IPS DF 4.7 (cell line): Measurements from ENCODE around the gene MICU2.

ENCODE experiments used
- DNase-seq: peaks from one replicate; pipeline ENCODE4 v3.0.0-alpha.2; 2013; ENCODE audit warnings: low spot score; ENCODE audit errors: extremely low read depth

Gene MICU2

DNA sequence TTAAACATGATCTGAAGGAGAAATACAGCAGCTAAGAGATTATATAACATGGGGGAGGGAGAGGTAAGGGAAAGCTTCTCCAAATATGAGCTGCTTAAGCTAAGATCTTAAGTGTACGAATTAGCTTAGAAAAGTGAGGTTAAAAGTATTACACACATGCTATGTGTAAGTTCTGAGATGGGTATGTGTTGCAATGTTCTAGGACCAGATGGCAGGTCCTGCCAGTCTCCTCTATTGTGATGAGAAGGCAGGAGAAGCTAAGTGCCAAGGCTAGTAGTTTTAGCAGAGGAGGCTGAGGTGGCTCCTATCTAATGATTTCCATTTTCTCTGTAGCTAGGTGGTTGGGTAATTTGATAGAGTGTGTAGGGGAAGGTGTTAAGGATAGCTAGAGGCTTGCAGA lies 57.6 kb downstream of the MICU2 start:
- no peak for DNase-seq

DNA sequence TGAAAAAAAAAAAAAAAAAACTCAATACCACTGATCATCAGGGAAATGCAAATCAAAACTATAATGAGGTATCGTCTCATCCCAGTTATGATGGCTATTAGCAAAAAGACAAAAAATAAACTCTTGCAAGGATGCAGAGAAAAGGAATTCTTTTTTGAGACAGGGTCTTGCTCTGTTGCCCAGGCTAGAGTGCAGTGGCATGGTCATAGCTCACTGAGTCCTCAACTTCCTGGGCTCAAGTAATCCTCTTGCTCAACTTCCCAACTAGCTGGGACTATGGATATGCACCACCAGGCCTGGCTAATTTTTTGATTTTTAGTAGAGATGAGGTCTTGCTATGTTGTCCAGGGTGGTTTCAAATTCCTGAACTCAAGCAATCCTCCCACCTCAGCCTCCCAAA lies 59.5 kb downstream of the MICU2 start:
- no peak for DNase-seq

DNA sequence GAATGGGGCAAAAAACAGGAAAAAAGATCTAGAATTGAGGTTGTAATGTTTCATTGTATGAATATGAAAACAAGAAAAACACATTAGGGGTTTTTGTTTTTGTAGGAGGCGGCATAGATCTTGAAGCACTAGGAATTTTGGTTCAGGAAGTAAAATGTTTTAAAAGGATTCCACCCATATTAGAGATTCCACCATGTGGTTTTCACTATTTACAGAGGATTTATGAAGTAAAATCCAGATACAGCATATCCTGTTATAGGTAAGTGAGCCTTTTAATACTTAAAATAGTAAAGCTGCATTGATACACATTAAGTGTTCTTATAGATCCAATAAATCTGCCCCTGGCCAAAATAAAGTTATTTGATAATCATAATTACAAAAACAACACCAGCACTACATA lies 61.4 kb downstream of the MICU2 start:
- DNase-seq: no peak

DNA sequence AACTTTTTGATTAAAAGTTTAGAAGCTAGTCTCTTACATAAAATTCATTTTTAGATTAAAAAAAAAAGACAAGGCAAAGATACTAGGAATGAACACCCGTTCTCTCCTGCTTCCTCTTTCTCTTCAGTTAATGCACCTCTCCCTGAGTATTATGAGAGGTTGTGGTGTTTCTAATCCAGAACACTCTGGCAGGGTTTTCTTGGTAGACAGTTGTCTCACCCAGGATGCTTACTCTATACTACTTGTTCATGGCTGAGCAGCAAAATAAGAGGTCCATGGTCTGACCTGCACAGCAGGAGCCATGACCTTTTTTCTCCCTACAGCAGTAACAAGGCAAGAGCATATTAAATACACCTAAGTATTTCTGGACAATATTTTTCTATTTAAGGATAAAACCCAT lies 62.0 kb downstream of the MICU2 start:
- DNase-seq: no peak

DNA sequence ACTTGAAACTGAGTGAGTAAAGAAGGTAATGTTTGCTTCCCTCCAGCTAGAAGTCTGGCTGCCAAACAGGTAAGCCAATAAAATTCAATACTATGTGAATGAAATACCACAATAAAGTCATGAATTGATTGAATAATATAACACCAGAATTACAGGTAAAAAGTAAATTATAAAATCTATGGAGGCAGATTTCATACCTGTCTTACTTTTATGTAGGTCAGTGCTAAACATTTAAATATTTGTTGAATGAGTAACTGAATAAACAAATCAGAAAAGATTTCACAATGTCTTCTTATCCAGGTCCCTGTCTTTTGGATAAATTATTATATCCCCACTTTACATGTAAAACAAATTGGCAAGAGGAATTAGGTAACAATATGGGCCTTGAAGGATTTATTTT lies 62.7 kb downstream of the MICU2 start:
- no peak for DNase-seq

DNA sequence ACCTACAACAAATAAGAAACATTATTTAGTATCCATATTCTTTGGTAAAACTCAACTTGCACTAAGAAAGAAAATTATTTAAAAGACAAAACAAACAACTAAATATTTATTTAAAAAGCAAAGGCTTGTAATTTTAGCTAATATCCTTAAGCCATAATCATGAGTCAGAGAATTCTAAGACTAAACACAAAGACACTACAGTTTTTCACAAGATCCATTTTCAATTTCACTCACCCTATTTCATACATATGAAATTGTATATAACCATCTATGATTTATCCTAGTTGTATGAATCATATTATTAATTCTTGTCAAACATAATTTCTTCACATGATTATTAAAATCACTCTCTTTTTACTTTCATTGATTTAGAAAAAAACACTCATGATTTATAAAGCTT lies 64.3 kb downstream of the MICU2 start:
- no peak for DNase-seq

DNA sequence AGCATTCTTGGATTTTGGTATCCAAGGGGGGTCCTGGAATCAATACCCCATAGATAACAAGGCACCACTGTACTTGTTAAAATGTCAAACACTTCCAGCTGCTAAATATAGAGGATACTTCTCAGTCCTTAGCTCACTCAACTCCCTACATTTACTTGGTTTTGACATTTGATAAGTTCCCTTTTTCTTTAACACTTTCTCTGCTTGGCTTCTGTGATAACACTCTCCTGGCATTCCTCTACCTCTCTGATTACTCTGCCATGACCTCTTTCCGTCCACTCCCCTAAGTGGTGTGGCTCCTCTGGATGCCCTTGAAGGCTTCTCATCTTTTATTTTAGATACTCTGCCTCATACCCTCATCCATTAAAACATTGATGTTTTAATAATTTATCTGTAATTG lies 65.2 kb downstream of the MICU2 start:
- DNase-seq: no peak

DNA sequence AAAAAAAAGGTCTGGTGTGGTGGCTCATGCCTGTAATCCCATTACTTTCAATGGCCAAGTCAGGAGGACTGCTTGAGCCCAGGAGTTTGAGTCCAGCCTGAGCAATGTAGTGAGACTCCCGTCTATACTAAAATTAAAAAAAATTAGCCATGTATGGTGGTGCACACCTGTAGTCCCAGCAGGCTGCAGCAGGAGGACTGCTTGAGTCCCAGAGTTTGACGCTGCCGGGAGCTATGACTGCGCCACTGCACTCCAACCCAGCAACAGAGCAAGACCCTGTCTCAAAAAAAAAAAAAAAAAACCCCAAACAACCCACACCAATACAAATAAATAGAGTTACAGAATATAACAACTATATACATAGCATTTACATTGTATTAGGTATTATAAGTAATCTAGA lies 65.7 kb downstream of the MICU2 start:
- DNase-seq: no peak

DNA sequence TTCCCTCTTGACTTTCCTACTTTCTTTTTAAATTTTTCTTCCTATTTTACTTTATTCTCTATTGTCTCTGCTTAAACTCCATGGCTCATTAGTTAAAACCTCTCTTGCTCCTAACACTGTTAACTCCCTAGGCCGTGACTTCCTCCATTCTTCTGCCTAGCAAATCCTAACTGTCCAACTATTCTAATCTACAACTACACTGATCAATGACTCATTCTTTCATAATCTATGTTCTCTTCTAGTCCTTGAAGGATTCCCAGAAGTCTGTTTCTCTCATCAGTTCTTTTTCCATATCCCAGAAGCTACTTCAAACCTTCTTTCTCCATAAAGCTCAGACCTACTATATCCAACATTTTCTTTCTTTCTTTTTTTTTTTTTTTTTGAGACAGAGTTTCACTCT lies 66.9 kb downstream of the MICU2 start:
- DNase-seq: no peak

DNA sequence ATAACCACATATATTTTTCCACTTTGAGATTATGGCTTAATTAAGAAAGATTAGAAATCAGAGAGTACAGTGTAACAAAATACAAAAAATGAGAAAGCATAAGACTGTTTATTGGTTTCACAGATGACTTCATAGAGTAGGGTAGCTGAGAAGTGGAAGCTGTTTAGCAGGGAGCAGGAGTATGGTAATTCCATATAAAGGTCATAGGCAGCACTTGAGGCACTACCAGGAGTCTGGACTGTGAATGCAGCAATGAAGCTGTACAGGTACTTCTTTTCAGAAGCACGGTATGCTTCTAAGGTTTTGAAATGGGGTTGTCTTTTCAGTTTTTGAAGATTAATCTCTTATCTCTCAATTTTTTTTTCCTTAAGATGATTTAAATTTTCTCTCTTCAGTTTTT lies 69.2 kb downstream of the MICU2 start:
- no peak for DNase-seq

DNA sequence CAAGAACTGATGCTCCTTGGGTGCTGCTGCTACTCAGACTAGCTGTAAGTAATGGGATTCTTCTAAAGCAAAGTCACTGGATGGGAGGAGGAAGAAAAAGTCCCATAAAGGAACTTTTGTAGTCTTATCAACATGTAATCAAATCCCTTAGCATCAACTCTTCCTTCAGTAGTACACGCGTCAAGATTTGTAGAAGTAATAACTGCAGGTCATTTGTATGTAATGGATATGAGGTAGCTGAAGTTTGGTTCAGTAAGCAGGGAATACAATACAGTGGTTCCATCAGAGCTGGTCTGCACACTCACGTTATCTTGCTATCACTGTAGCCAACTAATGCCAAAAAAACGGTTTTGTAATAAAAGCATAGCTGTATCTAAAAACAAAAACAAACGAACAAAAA lies 72.5 kb downstream of the MICU2 start:
- no peak for DNase-seq

DNA sequence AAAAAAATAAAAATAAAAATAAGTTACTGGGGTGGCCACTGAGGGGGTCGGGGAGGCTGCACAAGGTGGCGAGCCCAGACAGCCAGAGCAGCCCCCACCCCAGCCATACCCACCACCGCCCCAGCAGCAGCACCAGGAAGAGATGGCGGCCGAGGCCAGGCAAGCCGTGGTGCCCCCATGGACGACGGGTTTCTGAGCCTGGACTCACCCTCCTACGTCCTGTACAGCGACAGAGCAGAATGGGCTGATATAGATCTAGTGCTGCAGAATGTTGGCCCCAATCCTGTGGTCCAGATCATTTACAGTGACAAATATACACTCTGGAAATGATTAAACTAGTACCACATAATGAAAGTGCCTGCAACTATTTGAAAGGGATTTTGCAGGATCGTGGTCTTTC lies 73.3 kb downstream of the MICU2 start:
- DNase-seq: no peak

DNA sequence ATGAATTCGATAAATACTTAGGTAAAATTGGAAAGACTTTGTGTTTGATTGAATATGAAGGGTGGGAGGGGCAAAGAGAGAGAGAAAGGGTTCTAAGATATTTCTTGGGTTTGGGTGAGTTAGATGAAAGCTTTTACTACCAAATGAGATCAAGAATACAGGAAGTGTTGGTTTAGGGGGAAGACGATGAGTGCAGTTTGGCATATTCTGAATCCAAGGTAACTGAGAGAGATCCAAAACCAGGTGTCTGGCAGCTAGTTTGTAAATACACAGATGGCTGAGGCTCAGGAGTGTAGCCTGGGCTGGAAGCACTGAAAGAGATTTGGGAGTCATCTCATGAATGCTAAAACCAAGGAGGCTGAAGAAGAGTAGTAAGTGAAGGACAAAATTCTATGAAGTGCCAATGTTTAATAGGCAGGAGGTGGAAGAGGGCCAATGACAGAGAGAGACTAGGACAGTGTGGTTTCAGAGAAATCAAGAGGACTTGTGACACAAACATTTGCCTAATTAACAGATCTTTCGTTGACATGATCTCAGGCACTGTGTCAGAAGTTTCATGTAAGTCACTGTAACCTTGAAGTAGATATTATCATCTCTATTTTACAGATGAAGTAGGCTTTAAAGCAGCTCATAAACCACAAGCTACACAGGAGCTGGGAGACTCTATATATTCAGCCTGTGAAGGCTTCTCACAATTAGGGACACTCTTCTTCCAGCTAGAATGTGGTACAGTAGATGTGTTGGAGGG lies 74.7 kb downstream of the MICU2 start:
- DNase-seq: no peak

DNA sequence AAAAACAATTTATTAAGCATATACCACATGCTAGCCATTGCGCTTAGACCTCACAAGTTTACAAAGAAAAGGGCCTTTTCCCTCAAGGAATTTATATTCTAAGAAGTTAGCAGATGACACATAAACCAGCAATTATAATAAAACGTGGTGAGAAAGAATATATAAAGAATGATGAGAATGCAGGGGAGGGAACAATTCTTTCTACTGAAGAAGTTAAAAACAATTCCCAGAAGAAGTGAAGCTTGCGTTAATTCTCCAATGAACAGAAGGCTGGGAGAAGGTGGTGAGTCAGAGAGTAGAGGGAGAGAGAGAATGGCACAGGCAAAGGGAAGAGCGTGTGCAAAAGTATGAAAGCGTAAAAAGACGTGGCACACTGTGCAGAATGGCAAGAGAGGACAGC lies 75.4 kb downstream of the MICU2 start:
- DNase-seq: no peak

DNA sequence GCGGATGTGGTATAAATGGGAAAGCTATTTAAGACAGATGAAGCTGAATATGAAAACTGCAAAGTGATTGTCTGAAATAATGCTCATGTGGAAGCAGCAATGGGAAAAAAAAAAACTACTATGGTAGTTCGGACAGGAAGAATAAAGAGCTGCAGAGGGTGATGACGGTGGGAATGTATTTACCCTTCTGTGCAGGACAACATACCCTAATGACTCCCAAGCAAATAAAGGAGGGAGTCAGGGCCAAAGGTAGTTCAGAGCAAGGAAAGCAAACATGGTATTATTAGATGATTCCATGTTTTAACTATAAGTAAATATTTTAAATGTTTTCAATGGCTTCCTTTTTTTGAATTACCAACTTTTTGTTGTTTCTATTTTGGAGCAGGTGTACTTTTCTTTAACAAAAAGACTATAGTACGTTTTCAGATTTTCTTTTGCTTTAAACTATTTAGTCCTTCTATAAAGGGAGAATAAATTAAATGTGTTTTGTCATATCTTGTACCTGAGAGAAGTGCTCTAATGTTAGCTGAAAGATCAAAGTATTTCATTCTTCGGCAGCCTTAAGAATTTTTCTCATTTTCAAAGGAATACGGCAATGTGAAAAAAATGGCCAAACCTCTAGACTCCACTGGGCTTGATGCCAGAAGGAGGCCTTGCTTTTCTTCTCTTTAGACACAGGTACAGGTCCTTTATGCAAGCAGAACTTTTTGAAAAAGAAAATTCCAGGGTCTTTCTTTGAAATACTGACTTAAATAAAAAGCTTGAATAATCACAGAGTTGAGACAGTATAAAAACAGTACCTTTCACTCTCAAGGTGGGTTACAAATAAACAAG lies 77.0 kb downstream of the MICU2 start:
- no peak for DNase-seq

DNA sequence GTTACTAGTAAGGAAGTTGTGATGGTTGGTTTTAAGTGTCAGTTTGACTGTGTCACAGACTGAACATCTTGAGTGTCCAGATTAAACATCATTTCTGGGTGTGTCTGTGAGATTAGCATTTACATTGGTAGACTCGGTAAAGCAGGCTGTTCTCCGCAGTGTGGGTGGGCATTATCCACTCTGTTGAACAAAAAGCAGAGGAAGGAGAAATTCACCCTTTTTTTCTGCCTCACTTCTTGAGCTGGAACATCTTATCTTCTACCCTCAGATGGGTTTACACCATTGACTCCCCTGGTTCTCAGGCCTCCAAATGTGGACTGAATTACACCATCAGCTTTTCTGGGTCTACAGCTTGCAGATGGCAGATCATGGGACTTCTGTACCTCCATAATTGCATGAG lies 81.1 kb downstream of the MICU2 start:
- DNase-seq: no peak

DNA sequence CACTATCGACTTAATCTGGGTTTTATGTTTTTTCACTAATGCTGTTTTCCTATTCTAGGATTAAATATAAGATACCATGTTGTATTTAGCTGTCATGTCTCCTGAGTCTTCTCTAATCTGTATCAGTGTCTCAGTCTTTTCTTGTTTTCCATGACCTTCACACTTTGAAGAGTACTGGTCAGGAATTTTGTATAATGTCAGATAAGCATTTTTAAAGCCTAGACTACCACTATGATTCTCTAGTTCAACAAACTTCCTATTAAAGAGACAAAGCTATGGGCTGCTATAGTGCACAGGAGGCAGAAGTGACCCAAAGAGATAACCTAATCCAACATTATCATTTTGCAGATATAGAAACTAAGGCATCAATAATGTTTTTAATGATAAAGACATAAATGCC lies 81.8 kb downstream of the MICU2 start:
- DNase-seq: no peak

DNA sequence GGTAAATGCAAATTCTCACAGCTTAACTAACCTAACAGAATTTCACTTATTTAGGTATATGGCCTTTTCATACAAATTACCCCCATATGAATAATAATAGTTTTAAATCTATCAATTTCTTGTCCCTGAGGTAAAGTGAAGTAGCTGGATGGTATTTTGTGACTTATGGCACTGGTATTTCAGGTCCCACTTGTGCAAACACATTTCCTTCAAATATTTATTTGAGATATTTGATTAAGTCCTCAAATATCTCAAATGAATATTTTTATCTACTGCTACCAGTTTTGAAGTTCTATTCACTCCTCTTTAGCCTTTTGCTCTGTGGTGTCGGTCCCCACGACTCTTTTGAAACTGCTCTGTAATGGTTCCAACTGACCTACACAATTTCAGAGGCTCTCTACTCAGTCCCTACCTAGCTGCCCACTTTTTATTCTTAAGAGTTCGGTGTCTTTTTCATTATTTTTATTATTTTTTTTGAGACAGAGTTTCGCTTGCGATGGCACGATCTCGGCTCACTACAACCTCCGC lies 85.3 kb downstream of the MICU2 start:
- no peak for DNase-seq

DNA sequence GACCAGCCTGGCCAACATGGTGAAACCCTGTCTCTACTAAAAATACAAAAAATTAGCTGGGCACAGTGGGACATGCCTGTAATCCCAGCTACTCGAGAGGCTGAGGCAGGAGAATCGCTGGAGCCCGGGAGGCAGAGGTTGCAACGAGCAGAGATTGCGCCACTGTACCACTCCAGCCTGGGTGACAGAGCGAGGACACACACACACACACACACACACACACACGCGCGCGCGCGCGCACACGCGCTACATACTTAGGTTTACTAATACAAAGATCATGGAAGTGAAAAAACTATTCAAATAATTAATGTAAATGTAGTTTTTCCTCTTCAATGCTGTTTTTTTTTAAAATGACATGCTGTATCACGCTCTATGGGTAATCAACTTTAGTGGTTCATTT lies 86.4 kb downstream of the MICU2 start:
- no peak for DNase-seq

DNA sequence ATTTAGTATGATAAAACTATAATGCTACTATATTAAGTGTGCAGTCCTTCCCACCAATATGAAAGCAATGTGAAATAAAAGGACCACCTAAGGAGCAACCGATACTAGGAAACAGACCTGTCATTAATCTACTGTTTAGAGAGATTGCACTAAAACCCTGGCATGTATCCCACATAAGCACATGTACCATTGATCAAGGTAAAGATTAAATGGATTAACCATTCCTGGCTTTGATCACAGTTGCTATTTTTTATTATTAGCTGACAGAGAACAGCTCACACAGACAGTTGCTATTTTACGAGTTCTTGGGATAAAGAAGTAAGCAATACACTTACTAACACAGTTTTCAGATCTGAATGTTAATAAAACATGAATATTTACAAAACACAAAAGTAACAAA lies 87.2 kb downstream of the MICU2 start:
- DNase-seq: no peak

DNA sequence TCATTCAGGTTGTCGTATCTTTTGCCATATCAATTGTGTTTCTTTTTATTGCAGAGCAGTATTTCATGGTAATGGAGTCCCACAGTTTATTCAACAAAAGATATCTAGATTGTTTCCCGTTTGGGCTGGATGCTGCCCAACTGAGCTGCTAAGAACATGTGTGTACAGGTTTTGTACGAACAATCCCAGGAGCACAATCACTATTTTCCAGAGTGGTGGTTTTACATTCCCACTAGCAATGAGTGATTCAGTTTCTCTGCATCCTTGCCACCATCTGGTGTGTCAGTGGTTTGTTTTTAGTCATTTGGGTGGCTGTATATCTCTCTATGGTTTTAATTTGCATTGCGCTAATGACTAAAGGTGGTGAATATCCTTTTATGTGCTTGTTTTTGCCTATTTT lies 92.1 kb downstream of the MICU2 start:
- DNase-seq: no peak

DNA sequence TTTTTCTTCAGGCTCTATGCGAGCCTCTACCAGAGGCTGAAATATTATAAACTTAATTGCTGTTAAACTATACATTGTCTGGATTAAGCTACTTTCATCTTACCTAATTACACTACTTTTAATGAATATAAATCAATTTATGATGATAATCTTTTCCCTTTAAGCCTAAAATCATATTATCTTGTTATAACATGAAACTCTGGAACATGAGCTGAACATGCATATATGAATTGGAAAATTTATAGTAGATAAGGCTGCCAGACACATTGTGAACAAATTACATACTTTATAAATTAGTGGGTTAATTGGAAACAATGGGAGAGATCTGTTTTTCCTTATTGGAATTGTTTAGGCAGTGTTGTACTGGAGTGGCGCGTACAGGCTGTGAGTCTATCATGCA lies 99.6 kb downstream of the MICU2 start:
- DNase-seq: no peak

DNA sequence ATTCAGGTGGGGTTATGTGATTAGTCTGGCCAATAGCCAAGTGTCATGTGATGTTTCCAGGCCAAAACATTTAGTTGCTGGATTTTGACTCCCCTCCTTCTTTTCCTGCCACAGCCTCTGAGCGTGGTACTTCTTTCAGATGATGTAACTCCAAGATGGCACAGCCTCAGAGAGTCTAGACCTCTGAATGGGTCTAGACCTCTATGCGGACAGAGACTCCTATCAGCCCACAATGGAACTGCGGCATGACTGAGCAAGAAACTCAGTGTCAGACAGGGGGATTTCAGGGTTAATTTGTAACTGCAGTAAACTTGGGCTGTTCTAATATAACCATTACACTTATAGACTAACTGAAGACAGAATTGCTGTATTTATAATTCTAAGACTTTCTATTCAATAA lies 102.3 kb downstream of the MICU2 start:
- no peak for DNase-seq
